HCT116 (cell line): Measurements from ENCODE around the gene NTNG2. TPM values are rescaled to one million over a fixed set of nuclear protein-coding genes. Genes with fewer than 3 reads are reported as not detected.

Experiments used
- ATAC-seq: fragments of 200-7000 bp; cut with Tn5 transposase; 2 replicates; pipeline ENCODE4 v1.9.1; 2020; ENCODE audit warnings: mild to moderate bottlenecking, moderate library complexity
- BruUV-seq: library from RNA; stranded (reverse); fragments of 400-500 nt; replicated peaks from 2 replicates; lab custom pipeline; 2021; lab: Mats Ljungman, UMichigan
- CTCF ChIA-PET: fragments of 300-600 bp; sonication (Branson Sonifier 250); formaldehyde crosslinking; loops from one replicate; lab custom pipeline; 2021; ENCODE audit warnings: antibody characterized with exemption; lab: Charles Lee
- POLR2A ChIA-PET: fragments of 300-600, 350-600 bp; sonication (Branson Sonifier 250); formaldehyde crosslinking; loops from one replicate; lab custom pipeline; 2021; ENCODE audit warnings: antibody characterized with exemption; lab: Charles Lee
- RAD21 ChIA-PET, 2 experiments: fragments of 300-600 bp; sonication (Branson Sonifier 250); formaldehyde crosslinking; loops; one replicate each; lab custom pipeline; 2023; ENCODE audit warnings: low total read pairs in 2 of 2; ENCODE audit not compliant: uncharacterized antibody in 2 of 2, unreplicated experiment in 2 of 2, low non-redundant PET in 1 of 2; lab: Charles Lee
- DNase-seq: peaks from one replicate; pipeline ENCODE4 v3.0.0-alpha.2; 2010; ENCODE audit warnings: low read depth, low spot score
- H2AFZ ChIP-seq: fragments of 200-600 bp; shearing (Covaris generic), sonication (generic); 2 replicates; pipeline ENCODE4 v1.6.1; 2017; ENCODE audit warnings: low read depth, mixed run types, mixed read lengths, antibody characterized with exemption, low read length; ENCODE audit not compliant: poor library complexity, severe bottlenecking
- H3K27ac ChIP-seq: 2 replicates; pipeline ENCODE4 v1.5.1; 2012; ENCODE audit warnings: low read depth, low read length
- H3K27me3 ChIP-seq: fragments of 200-600 bp; sonication (generic); 2 replicates; pipeline ENCODE4 v1.6.1; 2016; ENCODE audit warnings: mixed run types, low read length, mixed read lengths; ENCODE audit not compliant: insufficient read depth
- H3K36me3 ChIP-seq, 2 experiments: fragments of 200-500 bp in 1 of 2; fragments of 200-600 bp in 1 of 2; sonication (Bioruptor generic) in 1 of 2; sonication (generic) in 1 of 2; 2 replicates each; pipeline versions ENCODE4 v1.5.1 to v1.6.1; 2014 to 2016; ENCODE audit warnings: low read length in 2 of 2, inconsistent platforms in 1 of 2, mixed read lengths in 1 of 2, mixed run types in 1 of 2; ENCODE audit not compliant: insufficient read depth in 2 of 2, control insufficient read depth in 1 of 2
- H3K4me1 ChIP-seq, 2 experiments: fragments of 200-600 bp in 1 of 2; sonication (generic) in 1 of 2; 2 replicates each; pipeline versions ENCODE4 v1.5.1 to v1.6.1; 2012 to 2017; ENCODE audit warnings: low read length in 2 of 2, inconsistent platforms in 1 of 2, mild to moderate bottlenecking in 1 of 2, mixed read lengths in 1 of 2, mixed run types in 1 of 2, moderate library complexity in 1 of 2; ENCODE audit not compliant: insufficient read depth in 2 of 2, control insufficient read depth in 1 of 2
- H3K4me2 ChIP-seq: fragments of 200-600 bp; sonication (generic); 2 replicates; pipeline ENCODE4 v1.6.1; 2017; ENCODE audit warnings: mixed run types, low read length, mixed read lengths
- H3K4me3 ChIP-seq, 2 experiments: fragments of 200-600 bp in 1 of 2; sonication (generic) in 1 of 2; replicated peaks in 1 of 2; 2 replicates each; pipeline ENCODE4 v1.5.1; 2011 to 2016; ENCODE audit warnings: low read length in 2 of 2, control low read depth in 1 of 2, low read depth in 1 of 2, mild to moderate bottlenecking in 1 of 2, mixed read lengths in 1 of 2, mixed run types in 1 of 2
- H3K79me2 ChIP-seq: fragments of 200-600 bp; sonication (generic); 2 replicates; pipeline ENCODE4 v1.6.1; 2017; ENCODE audit warnings: mild to moderate bottlenecking, mixed run types, low read length, moderate library complexity, mixed read lengths; ENCODE audit not compliant: insufficient read depth
- H3K9ac ChIP-seq: fragments of 200-600 bp; sonication (generic); 2 replicates; pipeline ENCODE4 v1.6.1; 2016; ENCODE audit warnings: low read length, mixed read lengths
- H3K9me2 ChIP-seq: fragments of 200-600 bp; sonication (generic), shearing (Covaris generic); 2 replicates; pipeline ENCODE4 v1.6.1; 2017; ENCODE audit warnings: mixed run types, mild to moderate bottlenecking, moderate library complexity; ENCODE audit not compliant: insufficient read depth
- H3K9me3 ChIP-seq, 2 experiments: fragments of 200-500 bp in 1 of 2; fragments of 200-600 bp in 1 of 2; sonication (Bioruptor generic) in 1 of 2; sonication (generic) in 1 of 2; 2 replicates each; pipeline ENCODE4 v1.6.1; 2014 to 2017; ENCODE audit warnings: low read length in 2 of 2, mixed read lengths in 2 of 2, inconsistent platforms in 1 of 2, low read depth in 1 of 2, mild to moderate bottlenecking in 1 of 2, mixed run types in 1 of 2, moderate library complexity in 1 of 2; ENCODE audit not compliant: control insufficient read depth in 1 of 2, insufficient read depth in 1 of 2
- H4K20me1 ChIP-seq: fragments of 200-600 bp; sonication (generic), shearing (Covaris generic); 2 replicates; pipeline ENCODE4 v1.6.1; 2017; ENCODE audit warnings: mixed run types, mild to moderate bottlenecking, moderate library complexity; ENCODE audit not compliant: insufficient read depth
- ATF3 ChIP-seq: IDR thresholded peaks from 2 replicates; pipeline ENCODE4 v1.6.1; 2012
- CBX3 ChIP-seq: IDR thresholded peaks from 2 replicates; pipeline ENCODE4 v1.6.1; 2012; ENCODE audit warnings: low read depth
- CEBPB ChIP-seq: IDR thresholded peaks from 2 replicates; pipeline ENCODE4 v1.6.1; 2012; ENCODE audit warnings: low read depth
- EGR1 ChIP-seq: IDR thresholded peaks from 2 replicates; pipeline ENCODE4 v1.6.1; 2012; ENCODE audit warnings: low read depth
- ELF1 ChIP-seq: IDR thresholded peaks from 2 replicates; pipeline ENCODE4 v1.6.1; 2012; ENCODE audit warnings: low read depth, borderline replicate concordance
- EZH2 ChIP-seq: fragments of 200-600 bp; sonication (generic); IDR thresholded peaks from 2 replicates; pipeline ENCODE4 v1.6.1; 2017; ENCODE audit warnings: antibody characterized with exemption, mixed run types
- EZH2phosphoT487 ChIP-seq: fragments of 200-600 bp; IDR thresholded peaks from 2 replicates; pipeline ENCODE4 v1.6.1; 2018; ENCODE audit warnings: antibody characterized with exemption, borderline replicate concordance
- FOSL1 ChIP-seq: IDR thresholded peaks from 2 replicates; pipeline ENCODE4 v1.6.1; 2012; ENCODE audit warnings: low read depth
- POLR2A ChIP-seq: IDR thresholded peaks from 2 replicates; pipeline ENCODE4 v1.7.0; 2011; ENCODE audit warnings: borderline replicate concordance; ENCODE audit not compliant: insufficient read depth, insufficient read length; ENCODE audit errors: extremely low read depth
- POLR2AphosphoS5 ChIP-seq: IDR thresholded peaks from 2 replicates; pipeline ENCODE4 v1.6.1; 2011; ENCODE audit warnings: mild to moderate bottlenecking, low read depth, low read length, moderate library complexity
- RAD21 ChIP-seq: IDR thresholded peaks from 2 replicates; pipeline ENCODE4 v1.6.1; 2012; ENCODE audit warnings: low read depth, mild to moderate bottlenecking
- REST ChIP-seq: IDR thresholded peaks from 2 replicates; pipeline ENCODE4 v1.6.1; 2012; ENCODE audit warnings: low read depth
- SIN3A ChIP-seq: IDR thresholded peaks from 2 replicates; pipeline ENCODE4 v1.6.1; 2012; ENCODE audit warnings: low read depth
- SP1 ChIP-seq: IDR thresholded peaks from 2 replicates; pipeline ENCODE4 v1.6.1; 2012; ENCODE audit warnings: low read depth
- SRF ChIP-seq: IDR thresholded peaks from 2 replicates; pipeline ENCODE4 v1.6.1; 2012; ENCODE audit warnings: low read depth
- YY1 ChIP-seq: IDR thresholded peaks from 2 replicates; pipeline ENCODE4 v1.6.1; 2011; ENCODE audit warnings: low read length, low read depth, moderate library complexity, mild to moderate bottlenecking; ENCODE audit not compliant: insufficient replicate concordance; ENCODE audit errors: extremely low read depth
- ZBTB33 ChIP-seq: IDR thresholded peaks from 2 replicates; pipeline ENCODE4 v1.6.1; 2011; ENCODE audit warnings: mild to moderate bottlenecking, low read length, moderate library complexity; ENCODE audit not compliant: insufficient replicate concordance; ENCODE audit errors: extremely low read depth
- intact Hi-C: fragments of 100-400 bp; cut with micrococcal nuclease; formaldehyde crosslinking; loops from 2 replicates; pipeline ENCODE4 v1.10.0; 2022
- total RNA-seq: library from RNA; stranded (reverse); gene quantifications from one replicate; pipeline ENCODE4 v1.2.1, GENCODE V29; 2021; ENCODE audit not compliant: unreplicated experiment

The NTNG2 gene
- total RNA-seq, 1 experiment from 2014 or later = 2.5 TPM

GRCh38 chr9:132283863-132284262 lies 122.0 kb downstream of the NTNG2 start (continued):
- TF ChIP-seq REST (no peak), SIN3A (no peak), ELF1 (no peak)

GRCh38 chr9:132287256-132287760 lies 125.5 kb downstream of the NTNG2 start:
- intact Hi-C loops = no loop called here
- Histone ChIP-seq H3K4me3 (no peak overlapping the region), H3K27me3 (no peaks in the 10 kb centered on the region), H3K9me3 (no peaks in the 10 kb centered on the region), H3K9me2 (no peaks in the 10 kb centered on the region), H3K79me2 (peaks cover 8% of the 10 kb centered on the region), H3K4me1 (no peaks in the 10 kb centered on the region), H3K4me2 (no peak overlapping the region), H3K36me3 (peaks cover 34 to 51% of the 10 kb centered on the region in 2 experiments), H3K9ac (no peak overlapping the region), H4K20me1 (no peaks in the 10 kb centered on the region), H3K27ac (no peak overlapping the region), H2AFZ (no peak overlapping the region)
- RAD21 ChIA-PET = no interaction called here
- ATAC-seq = no peak
- POLR2A ChIA-PET = no interaction called here
- CTCF ChIA-PET = no interaction called here
- BruUV-seq = no TSS peak
- DNase-seq = no peak
- TF ChIP-seq FOSL1 (no peak), CEBPB (no peak), ELF1 (no peak), CBX3 (no peak), EZH2phosphoT487 (no peak), POLR2AphosphoS5 (no peak), EGR1 (no peak), RAD21 (no peak), ZBTB33 (no peak), SRF (no peak), ATF3 (no peak), POLR2A (no peak), REST (no peak), YY1 (no peak), EZH2 (no peak), SIN3A (no peak), SP1 (no peak)
